ENCODE measurements around the gene GART. TPM values are rescaled to one million over a fixed set of nuclear protein-coding genes. Genes with fewer than 3 reads are reported as not detected.

GART gene
- total RNA-seq, 1 donor from 2014 or later = 103 TPM

DNA sequence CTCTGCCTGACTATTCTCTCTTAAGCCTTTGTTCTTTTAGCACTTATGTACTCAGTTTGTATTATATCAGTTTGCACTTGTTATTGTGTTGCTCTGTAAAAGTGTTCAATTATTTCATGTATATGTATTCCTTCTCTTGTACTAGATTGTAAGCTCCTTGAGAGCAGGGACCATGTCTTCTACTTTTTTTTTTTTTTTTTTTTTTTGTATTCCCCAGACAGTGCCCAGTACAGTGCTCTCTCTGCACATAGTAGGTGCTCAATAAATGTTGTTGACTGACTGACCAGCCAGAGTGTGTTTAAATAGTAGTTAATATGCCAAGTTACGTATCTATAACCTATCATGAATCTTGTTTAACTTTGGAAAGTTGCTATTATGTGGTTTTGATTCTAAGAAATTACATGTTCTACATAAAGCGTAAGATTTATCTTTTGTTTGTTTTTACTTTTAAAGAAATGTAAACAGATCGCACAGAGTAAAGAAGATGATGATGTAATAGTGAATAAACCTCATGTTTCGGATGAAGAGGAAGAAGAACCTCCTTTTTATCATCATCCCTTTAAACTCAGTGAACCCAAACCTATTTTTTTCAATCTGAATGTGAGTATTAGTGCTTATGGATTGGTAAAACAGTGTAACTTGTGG, 17.0 kb upstream of the GART start:
- DNase-seq (ENCODE audit: low read depth) = no peak
- TF ChIP-seq, protein P1, sequence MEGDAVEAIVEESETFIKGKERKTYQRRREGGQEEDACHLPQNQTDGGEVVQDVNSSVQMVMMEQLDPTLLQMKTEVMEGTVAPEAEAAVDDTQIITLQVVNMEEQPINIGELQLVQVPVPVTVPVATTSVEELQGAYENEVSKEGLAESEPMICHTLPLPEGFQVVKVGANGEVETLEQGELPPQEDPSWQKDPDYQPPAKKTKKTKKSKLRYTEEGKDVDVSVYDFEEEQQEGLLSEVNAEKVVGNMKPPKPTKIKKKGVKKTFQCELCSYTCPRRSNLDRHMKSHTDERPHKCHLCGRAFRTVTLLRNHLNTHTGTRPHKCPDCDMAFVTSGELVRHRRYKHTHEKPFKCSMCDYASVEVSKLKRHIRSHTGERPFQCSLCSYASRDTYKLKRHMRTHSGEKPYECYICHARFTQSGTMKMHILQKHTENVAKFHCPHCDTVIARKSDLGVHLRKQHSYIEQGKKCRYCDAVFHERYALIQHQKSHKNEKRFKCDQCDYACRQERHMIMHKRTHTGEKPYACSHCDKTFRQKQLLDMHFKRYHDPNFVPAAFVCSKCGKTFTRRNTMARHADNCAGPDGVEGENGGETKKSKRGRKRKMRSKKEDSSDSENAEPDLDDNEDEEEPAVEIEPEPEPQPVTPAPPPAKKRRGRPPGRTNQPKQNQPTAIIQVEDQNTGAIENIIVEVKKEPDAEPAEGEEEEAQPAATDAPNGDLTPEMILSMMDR (IDR thresholded peaks at IDR 0.05; ENCODE audit: insufficient read depth, low read length, severe bottlenecking) = no peak
- FAIRE-seq = no peak
- no peak overlapping the region for H3K4me3 ChIP-seq (ENCODE audit: low read depth, low read length)
- H3K27me3 ChIP-seq (ENCODE audit: control insufficient read depth, insufficient read depth, low read length) = no peaks in the 10 kb centered on the region
- H3K36me3 ChIP-seq (ENCODE audit: control insufficient read depth, insufficient read depth, low read length) = peaks cover 22% of the 10 kb centered on the region

DNA sequence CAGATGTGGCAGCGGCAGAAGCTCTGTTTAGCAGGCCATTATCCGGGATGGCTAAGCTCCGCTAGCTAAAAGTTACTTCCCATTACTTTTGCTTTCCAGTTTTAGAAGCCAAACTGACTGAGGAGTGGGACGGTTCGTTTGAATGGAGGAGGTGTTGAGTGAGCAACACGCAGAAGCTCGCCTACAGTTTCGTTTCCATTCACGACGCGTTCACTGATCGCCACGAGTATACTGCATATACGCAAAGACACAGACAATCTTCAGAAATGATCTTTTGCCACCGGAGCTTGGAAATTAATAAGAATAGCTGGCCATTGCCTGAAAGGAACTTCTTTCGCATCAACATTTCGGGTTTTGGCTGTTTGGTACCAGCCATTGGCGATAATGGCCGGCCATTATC, 15.5 kb upstream of the GART start:
- no peak for FAIRE-seq
- Histone ChIP-seq H3K27me3 (ENCODE audit: control insufficient read depth, insufficient read depth, low read length) (no peaks in the 10 kb centered on the region), H3K36me3 (ENCODE audit: control insufficient read depth, insufficient read depth, low read length) (peaks cover 29% of the 10 kb centered on the region), H3K4me3 (ENCODE audit: low read depth, low read length) (no peak overlapping the region)
- DNase-seq (ENCODE audit: low read depth) = no peak
- TF ChIP-seq, protein P1 (IDR thresholded peaks at IDR 0.05; ENCODE audit: insufficient read depth, low read length, severe bottlenecking) = no peak

DNA sequence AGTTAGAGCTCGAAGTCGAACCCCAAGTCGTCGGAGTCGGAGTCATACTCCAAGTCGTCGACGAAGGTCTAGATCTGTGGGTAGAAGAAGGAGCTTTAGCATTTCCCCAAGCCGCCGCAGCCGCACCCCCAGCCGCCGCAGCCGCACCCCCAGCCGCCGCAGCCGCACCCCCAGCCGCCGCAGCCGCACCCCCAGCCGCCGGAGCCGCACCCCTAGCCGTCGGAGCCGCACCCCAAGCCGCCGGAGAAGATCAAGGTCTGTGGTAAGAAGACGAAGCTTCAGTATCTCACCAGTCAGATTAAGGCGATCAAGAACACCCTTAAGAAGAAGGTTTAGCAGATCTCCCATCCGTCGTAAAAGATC, 13.0 kb upstream of the GART start:
- H3K36me3 ChIP-seq (ENCODE audit: control insufficient read depth, insufficient read depth, low read length) = peaks cover 28% of the 10 kb centered on the region

DNA sequence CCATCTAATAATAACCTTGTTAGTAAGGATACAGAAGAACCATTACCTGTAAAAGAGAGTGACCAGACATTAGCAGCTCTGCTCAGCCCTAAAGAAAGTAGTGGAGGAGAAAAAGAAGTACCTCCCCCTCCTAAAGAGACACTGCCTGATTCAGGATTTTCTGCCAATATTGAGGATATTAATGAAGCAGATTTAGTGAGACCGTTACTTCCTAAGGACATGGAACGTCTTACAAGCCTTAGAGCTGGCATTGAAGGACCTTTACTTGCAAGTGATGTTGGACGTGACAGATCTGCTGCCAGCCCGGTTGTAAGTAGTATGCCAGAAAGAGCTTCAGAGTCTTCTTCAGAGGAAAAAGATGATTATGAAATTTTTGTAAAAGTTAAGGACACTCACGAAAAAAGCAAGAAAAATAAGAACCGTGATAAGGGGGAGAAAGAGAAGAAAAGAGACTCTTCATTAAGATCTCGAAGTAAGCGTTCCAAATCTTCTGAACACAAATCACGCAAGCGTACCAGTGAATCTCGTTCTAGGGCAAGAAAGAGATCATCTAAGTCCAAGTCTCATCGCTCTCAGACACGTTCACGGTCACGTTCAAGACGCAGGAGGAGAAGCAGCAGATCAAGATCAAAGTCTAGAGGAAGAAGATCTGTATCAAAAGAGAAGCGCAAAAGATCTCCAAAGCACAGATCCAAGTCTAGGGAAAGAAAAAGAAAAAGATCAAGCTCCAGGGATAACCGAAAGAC, 12.5 kb upstream of the GART start:
- H3K27me3 ChIP-seq (ENCODE audit: control insufficient read depth, insufficient read depth, low read length) = no peaks in the 10 kb centered on the region
- peaks cover 26% of the 10 kb centered on the region for H3K36me3 ChIP-seq (ENCODE audit: control insufficient read depth, insufficient read depth, low read length)
- DNase-seq (ENCODE audit: low read depth) (no peak), FAIRE-seq (no peak)
- no peak overlapping the region for H3K4me3 ChIP-seq (ENCODE audit: low read depth, low read length)
- TF ChIP-seq, protein P1 (IDR thresholded peaks at IDR 0.05; ENCODE audit: insufficient read depth, low read length, severe bottlenecking) = no peak

More for the DNA sequence above, 13.0 kb upstream of the GART start:
- FAIRE-seq = no peak
- TF ChIP-seq, protein P1 (IDR thresholded peaks at IDR 0.05; ENCODE audit: insufficient read depth, low read length, severe bottlenecking) = no peak
- no peaks in the 10 kb centered on the region for H3K27me3 ChIP-seq (ENCODE audit: control insufficient read depth, insufficient read depth, low read length)
- no peak for DNase-seq (ENCODE audit: low read depth)
- no peak overlapping the region for H3K4me3 ChIP-seq (ENCODE audit: low read depth, low read length)

DNA sequence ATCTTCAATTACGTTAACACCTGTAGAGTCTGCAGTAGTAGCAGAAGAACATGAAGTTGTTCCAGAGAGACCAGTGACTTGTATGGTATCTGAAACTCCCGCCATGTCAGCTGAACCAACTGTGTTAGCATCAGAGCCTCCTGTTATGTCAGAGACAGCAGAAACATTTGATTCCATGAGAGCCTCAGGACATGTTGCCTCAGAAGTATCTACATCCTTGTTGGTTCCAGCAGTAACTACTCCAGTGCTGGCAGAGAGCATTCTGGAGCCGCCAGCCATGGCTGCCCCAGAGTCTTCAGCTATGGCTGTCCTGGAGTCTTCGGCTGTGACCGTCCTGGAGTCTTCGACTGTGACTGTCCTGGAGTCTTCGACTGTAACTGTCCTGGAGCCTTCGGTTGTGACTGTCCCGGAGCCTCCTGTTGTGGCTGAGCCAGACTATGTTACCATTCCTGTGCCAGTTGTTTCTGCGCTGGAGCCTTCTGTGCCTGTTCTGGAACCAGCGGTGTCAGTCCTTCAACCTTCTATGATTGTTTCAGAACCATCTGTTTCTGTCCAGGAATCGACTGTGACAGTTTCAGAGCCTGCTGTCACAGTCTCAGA, 11.2 kb upstream of the GART start:
- DNase-seq (ENCODE audit: low read depth) (no peak), FAIRE-seq (no peak)
- Histone ChIP-seq H3K36me3 (ENCODE audit: control insufficient read depth, insufficient read depth, low read length) (peaks cover 23% of the 10 kb centered on the region), H3K27me3 (ENCODE audit: control insufficient read depth, insufficient read depth, low read length) (no peaks in the 10 kb centered on the region), H3K4me3 (ENCODE audit: low read depth, low read length) (no peak overlapping the region)
- TF ChIP-seq, protein P1 (IDR thresholded peaks at IDR 0.05; ENCODE audit: insufficient read depth, low read length, severe bottlenecking) = no peak
